Aorta (tissue), 5 donors: Measurements from ENCODE around the gene SH2D4B. TPM values are rescaled to one million over a fixed set of nuclear protein-coding genes. Genes with fewer than 3 reads are reported as not detected.

Source experiments
- ATAC-seq: fragments of 200-7000 bp; cut with Tn5 transposase; one replicate; pipeline ENCODE4 v1.9.1; 2022; ENCODE audit warnings: moderate library complexity; ENCODE audit not compliant: low FRiP score
- DNase-seq, 2 donors: peaks; one replicate each; pipeline ENCODE4 v3.0.0-alpha.2; 2020
- H3K27ac ChIP-seq, 2 donors: one replicate each; pipeline ENCODE4 v1.5.1; 2013; ENCODE audit warnings: low read length in 2 of 2, mild to moderate bottlenecking in 2 of 2, moderate library complexity in 2 of 2, control low read depth in 1 of 2, inconsistent platforms in 1 of 2, low read depth in 1 of 2
- H3K27me3 ChIP-seq, 2 donors: one replicate each; pipeline ENCODE4 v1.6.1; 2013; ENCODE audit warnings: control low read depth in 1 of 2, low read length in 1 of 2, mild to moderate bottlenecking in 1 of 2, moderate library complexity in 1 of 2; ENCODE audit not compliant: insufficient read depth in 2 of 2, control insufficient read depth in 1 of 2
- H3K36me3 ChIP-seq, 2 donors: one replicate each; pipeline ENCODE4 v1.6.1; 2013; ENCODE audit warnings: control low read depth in 1 of 2, low read length in 1 of 2, mild to moderate bottlenecking in 1 of 2; ENCODE audit not compliant: insufficient read depth in 2 of 2, control insufficient read depth in 1 of 2
- H3K4me1 ChIP-seq, 2 donors: one replicate each; pipeline ENCODE4 v1.6.1; 2013; ENCODE audit warnings: low read length in 2 of 2, control low read depth in 1 of 2, mild to moderate bottlenecking in 1 of 2, moderate library complexity in 1 of 2; ENCODE audit not compliant: insufficient read depth in 2 of 2, control insufficient read depth in 1 of 2
- H3K4me3 ChIP-seq, 2 donors: one replicate each; pipeline ENCODE4 v1.5.1; 2013; ENCODE audit warnings: low read length in 2 of 2, control low read depth in 1 of 2, mild to moderate bottlenecking in 1 of 2
- H3K9me3 ChIP-seq: one replicate; pipeline ENCODE4 v1.6.1; 2013; ENCODE audit warnings: mild to moderate bottlenecking, low read length; ENCODE audit not compliant: control insufficient read depth
- WGBS, 2 donors: extraction: QIAGEN DNeasy Blood & Tissue Kit; methylation state at CpG; one replicate each; pipeline ENCODE4 v1.1.7; 2013; 5-methylcytosine and 5-hydroxymethylcytosine counted together
- intact Hi-C, 2 donors: fragments of 100-400 bp; cut with DNase I; formaldehyde crosslinking; loops; one replicate each; pipeline versions ENCODE4 v1.14.2 to v1.15.0; 2022
- polyA plus RNA-seq, 2 donors: library from polyadenylated mRNA; stranded (reverse); fragments of 200-250 nt; gene quantifications; one replicate each; pipeline ENCODE4 v1.2.3, GENCODE V29; 2013
- total RNA-seq, 2 donors: library from RNA; stranded (reverse); fragmentation: NEBNext Ultra II Directional; extraction: Animal tissue kit (Norgen Biotek cat#: 25700); gene quantifications; one replicate each; pipeline ENCODE4 v1.2.1, GENCODE V29; 2021
- donor health status: healthy with polysubstance abuse.
- donor health status: Bipolar disorder and iron deficiency.
- donor health status: DM: no; HTN: no; CAD: no.
- donor health status: DM: no; HTN: no; CAD: no.
- donor health status: DM: yes; HTN: yes; CAD: no.

Gene SH2D4B
- total and polyA plus RNA-seq, 4 donors = 0.27 to 0.52 TPM; not detected in 2

- Histone ChIP-seq H3K27ac (no peak overlapping the region), H3K4me3 (no peak overlapping the region), H3K27me3 (no peaks in the 10 kb centered on the region), H3K36me3 (no peaks in the 10 kb centered on the region), H3K9me3 (no peaks in the 10 kb centered on the region), H3K4me1 (no peaks in the 10 kb centered on the region)
- no peak for DNase-seq
- no peak for ATAC-seq
- WGBS, 2 donors = 88 to 89% methylated on average over 10 of the region's 10 CpGs
- intact Hi-C loops = no loop called here
Observed at GRCh38 chr10:80588546-80588945, 50.8 kb downstream of the SH2D4B start.

GRCh38 chr10:80589726-80590373 lies 52.1 kb downstream of the SH2D4B start:
- no peak overlapping the region for H3K4me3 ChIP-seq
- H3K36me3 ChIP-seq = no peaks in the 10 kb centered on the region
- no peaks in the 10 kb centered on the region for H3K9me3 ChIP-seq
- ATAC-seq (no peak), DNase-seq (no peak)
- no peak overlapping the region for H3K27ac ChIP-seq
- intact Hi-C loops = no loop called here
- WGBS, 2 donors = 72 to 74% methylated on average over 5 of the region's 5 CpGs
- no peaks in the 10 kb centered on the region for H3K27me3 ChIP-seq
- no peaks in the 10 kb centered on the region for H3K4me1 ChIP-seq

GRCh38 chr10:80590585-80591125 lies 53.0 kb downstream of the SH2D4B start:
- no peaks in the 10 kb centered on the region for H3K9me3 ChIP-seq
- no peak for ATAC-seq
- 90 to 91% methylated on average over 3 of the region's 3 CpGs for WGBS, 2 donors

GRCh38 chr10:80596391-80597257 lies 58.9 kb downstream of the SH2D4B start:
- Histone ChIP-seq H3K4me3 (no peak overlapping the region), H3K27me3 (no peaks in the 10 kb centered on the region), H3K4me1 (no peaks in the 10 kb centered on the region), H3K36me3 (no peaks in the 10 kb centered on the region), H3K9me3 (no peaks in the 10 kb centered on the region), H3K27ac (no peak overlapping the region)
- intact Hi-C loops = no loop called here
- ATAC-seq = no peak
- 66 to 76% methylated on average over 15 of the region's 15 CpGs for WGBS, 2 donors
- no peak for DNase-seq

More at GRCh38 chr10:80590585-80591125, 53.0 kb downstream of the SH2D4B start:
- Histone ChIP-seq H3K27me3 (no peaks in the 10 kb centered on the region), H3K4me1 (no peaks in the 10 kb centered on the region), H3K4me3 (no peak overlapping the region), H3K36me3 (no peaks in the 10 kb centered on the region), H3K27ac (no peak overlapping the region)
- DNase-seq = no peak
- intact Hi-C loops = no loop called here

GRCh38 chr10:80598084-80598798 lies 60.5 kb downstream of the SH2D4B start:
- no peak for DNase-seq
- H3K27ac ChIP-seq = no peak overlapping the region
- no peak for ATAC-seq
- H3K4me1 ChIP-seq = no peaks in the 10 kb centered on the region
- no peaks in the 10 kb centered on the region for H3K27me3 ChIP-seq
- H3K9me3 ChIP-seq = no peaks in the 10 kb centered on the region
- 84 to 89% methylated on average over 3 of the region's 3 CpGs for WGBS, 2 donors
- intact Hi-C loops = no loop called here
- no peaks in the 10 kb centered on the region for H3K36me3 ChIP-seq
- no peak overlapping the region for H3K4me3 ChIP-seq

- intact Hi-C loops = no loop called here
Observed at GRCh38 chr10:80598951-80599350, 61.2 kb downstream of the SH2D4B start.

GRCh38 chr10:80599424-80599847 lies 61.7 kb downstream of the SH2D4B start:
- no peaks in the 10 kb centered on the region for H3K36me3 ChIP-seq
- no peaks in the 10 kb centered on the region for H3K4me1 ChIP-seq
- H3K27me3 ChIP-seq = no peaks in the 10 kb centered on the region
- DNase-seq (no peak), ATAC-seq (no peak)
- intact Hi-C loops = no loop called here
- H3K4me3 ChIP-seq = no peak overlapping the region
- no peaks in the 10 kb centered on the region for H3K9me3 ChIP-seq
- no peak overlapping the region for H3K27ac ChIP-seq
- 46 to 47% methylated on average over 8 of the region's 8 CpGs for WGBS, 2 donors

More at GRCh38 chr10:80598951-80599350, 61.2 kb downstream of the SH2D4B start:
- DNase-seq = no peak
- Histone ChIP-seq H3K36me3 (no peaks in the 10 kb centered on the region), H3K27ac (no peak overlapping the region), H3K9me3 (no peaks in the 10 kb centered on the region), H3K27me3 (no peaks in the 10 kb centered on the region), H3K4me1 (no peaks in the 10 kb centered on the region), H3K4me3 (no peak overlapping the region)
- WGBS, 2 donors = 94 to 95% methylated on average over 6 of the region's 6 CpGs
- ATAC-seq = no peak

GRCh38 chr10:80600256-80600655 lies 62.6 kb downstream of the SH2D4B start:
- no peaks in the 10 kb centered on the region for H3K36me3 ChIP-seq
- intact Hi-C loops = no loop called here
- ATAC-seq (no peak), DNase-seq (no peak)
- H3K4me1 ChIP-seq = no peaks in the 10 kb centered on the region
- 87 to 91% methylated on average over 3 of the region's 3 CpGs for WGBS, 2 donors
- no peaks in the 10 kb centered on the region for H3K27me3 ChIP-seq
- H3K9me3 ChIP-seq = no peaks in the 10 kb centered on the region
- H3K27ac ChIP-seq = no peak overlapping the region
- H3K4me3 ChIP-seq = no peak overlapping the region
